PFSK-1 (cell line): Measurements from ENCODE around the gene EXOSC7.

Experiments used
- POLR2AphosphoS5 ChIP-seq: IDR thresholded peaks from 2 replicates; pipeline ENCODE4 v1.6.1; 2012; ENCODE audit warnings: low read depth, mild to moderate bottlenecking, control low read depth, low read length, moderate library complexity
- SIN3A ChIP-seq: IDR thresholded peaks from 2 replicates; pipeline ENCODE4 v1.6.1; 2012; ENCODE audit warnings: mild to moderate bottlenecking, low read length, moderate library complexity, borderline replicate concordance; ENCODE audit not compliant: insufficient read depth
- TAF1 ChIP-seq: IDR thresholded peaks from 2 replicates; pipeline ENCODE4 v1.6.1; 2012; ENCODE audit warnings: low read length, control low read depth, borderline replicate concordance; ENCODE audit not compliant: insufficient read depth
- TF ChIP-seq, protein P1 (sequence below), 2 experiments: IDR thresholded peaks; 2 replicates each; pipeline versions ENCODE4 v1.6.1 to v1.8.0; 2011 to 2012; ENCODE audit warnings: low read depth in 2 of 2, low read length in 2 of 2, control low read depth in 1 of 2, inconsistent platforms in 1 of 2, mild to moderate bottlenecking in 1 of 2, moderate library complexity in 1 of 2; ENCODE audit not compliant: insufficient read depth in 1 of 2

DNA sequence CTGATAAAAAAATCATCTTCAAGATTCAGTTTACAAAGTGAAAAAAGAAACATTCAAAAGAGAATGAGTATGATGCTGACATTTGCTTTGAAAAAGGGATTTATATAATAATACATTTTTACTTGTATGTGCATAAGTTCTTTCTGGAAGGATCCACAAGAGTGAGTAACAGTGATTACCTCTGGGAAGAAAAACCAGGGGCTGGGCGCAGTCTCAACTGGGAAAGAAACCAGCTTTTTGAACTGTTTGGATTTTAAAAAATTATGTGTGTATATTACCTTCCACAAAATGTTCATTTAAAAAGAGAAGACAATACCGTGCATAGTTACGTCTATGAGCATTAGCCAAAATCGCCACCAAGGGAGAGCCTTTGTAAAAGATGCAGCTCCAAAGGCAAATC, 51.4 kb downstream of the EXOSC7 start:
- TF ChIP-seq POLR2AphosphoS5 (no peak), SIN3A (no peak), TAF1 (no peak)
- TF ChIP-seq, protein P1, sequence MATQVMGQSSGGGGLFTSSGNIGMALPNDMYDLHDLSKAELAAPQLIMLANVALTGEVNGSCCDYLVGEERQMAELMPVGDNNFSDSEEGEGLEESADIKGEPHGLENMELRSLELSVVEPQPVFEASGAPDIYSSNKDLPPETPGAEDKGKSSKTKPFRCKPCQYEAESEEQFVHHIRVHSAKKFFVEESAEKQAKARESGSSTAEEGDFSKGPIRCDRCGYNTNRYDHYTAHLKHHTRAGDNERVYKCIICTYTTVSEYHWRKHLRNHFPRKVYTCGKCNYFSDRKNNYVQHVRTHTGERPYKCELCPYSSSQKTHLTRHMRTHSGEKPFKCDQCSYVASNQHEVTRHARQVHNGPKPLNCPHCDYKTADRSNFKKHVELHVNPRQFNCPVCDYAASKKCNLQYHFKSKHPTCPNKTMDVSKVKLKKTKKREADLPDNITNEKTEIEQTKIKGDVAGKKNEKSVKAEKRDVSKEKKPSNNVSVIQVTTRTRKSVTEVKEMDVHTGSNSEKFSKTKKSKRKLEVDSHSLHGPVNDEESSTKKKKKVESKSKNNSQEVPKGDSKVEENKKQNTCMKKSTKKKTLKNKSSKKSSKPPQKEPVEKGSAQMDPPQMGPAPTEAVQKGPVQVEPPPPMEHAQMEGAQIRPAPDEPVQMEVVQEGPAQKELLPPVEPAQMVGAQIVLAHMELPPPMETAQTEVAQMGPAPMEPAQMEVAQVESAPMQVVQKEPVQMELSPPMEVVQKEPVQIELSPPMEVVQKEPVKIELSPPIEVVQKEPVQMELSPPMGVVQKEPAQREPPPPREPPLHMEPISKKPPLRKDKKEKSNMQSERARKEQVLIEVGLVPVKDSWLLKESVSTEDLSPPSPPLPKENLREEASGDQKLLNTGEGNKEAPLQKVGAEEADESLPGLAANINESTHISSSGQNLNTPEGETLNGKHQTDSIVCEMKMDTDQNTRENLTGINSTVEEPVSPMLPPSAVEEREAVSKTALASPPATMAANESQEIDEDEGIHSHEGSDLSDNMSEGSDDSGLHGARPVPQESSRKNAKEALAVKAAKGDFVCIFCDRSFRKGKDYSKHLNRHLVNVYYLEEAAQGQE (IDR thresholded peaks at IDR 0.05; ENCODE audit: insufficient read depth in 1 of 2, low read depth in 2 of 2, low read length in 2 of 2), result no peak
